ENCODE measurements around the gene EIF2B5.

Gene EIF2B5

GRCh38 chr3:184172681-184173373 lies 37.7 kb downstream of the EIF2B5 start:
- in situ Hi-C loops (cut with MboI; ENCODE audit: low sequenced_read_pairs) = no loop called here

- in situ Hi-C loops (cut with MboI; ENCODE audit: low sequenced_read_pairs) = no loop called here
Measured at GRCh38 chr3:184173374-184173722, 38.2 kb downstream of the EIF2B5 start.

GRCh38 chr3:184174284-184174645 lies 39.1 kb downstream of the EIF2B5 start:
- in situ Hi-C loops (cut with MboI; ENCODE audit: low sequenced_read_pairs) = no loop called here

GRCh38 chr3:184174646-184175492 lies 39.7 kb downstream of the EIF2B5 start, which contains the start of gene AP2M1:
TSS of gene AP2M1 (plus strand) at chr3:184174855. CDS start at chr3:184176994, 2,139 bp downstream.
- in situ Hi-C loops (cut with MboI; ENCODE audit: low sequenced_read_pairs) = no loop called here

GRCh38 chr3:184175506-184175905 lies 40.3 kb downstream of the EIF2B5 start:
- in situ Hi-C loops (cut with MboI; ENCODE audit: low sequenced_read_pairs) = no loop called here

- in situ Hi-C loops (cut with MboI; ENCODE audit: low sequenced_read_pairs) = no loop called here
Measured at GRCh38 chr3:184175981-184176376, 40.8 kb downstream of the EIF2B5 start.

GRCh38 chr3:184176377-184177330 lies 41.5 kb downstream of the EIF2B5 start:
- in situ Hi-C loops (cut with MboI; ENCODE audit: low sequenced_read_pairs) = no loop called here

GRCh38 chr3:184177331-184177731 lies 42.2 kb downstream of the EIF2B5 start:
- in situ Hi-C loops (cut with MboI; ENCODE audit: low sequenced_read_pairs) = no loop called here

GRCh38 chr3:184177767-184178306 lies 42.7 kb downstream of the EIF2B5 start:
- in situ Hi-C loops (cut with MboI; ENCODE audit: low sequenced_read_pairs) = no loop called here

GRCh38 chr3:184178521-184179138 lies 43.5 kb downstream of the EIF2B5 start:
- in situ Hi-C loops (cut with MboI; ENCODE audit: low sequenced_read_pairs) = no loop called here

- in situ Hi-C loops (cut with MboI; ENCODE audit: low sequenced_read_pairs) = no loop called here
Measured at GRCh38 chr3:184180165-184180564, 45.0 kb downstream of the EIF2B5 start.

- in situ Hi-C loops (cut with MboI; ENCODE audit: low sequenced_read_pairs) = no loop called here
Measured at GRCh38 chr3:184181596-184181995, 46.4 kb downstream of the EIF2B5 start.

- in situ Hi-C loops (cut with MboI; ENCODE audit: low sequenced_read_pairs) = no loop called here
Measured at GRCh38 chr3:184183679-184184078, 48.5 kb downstream of the EIF2B5 start.

GRCh38 chr3:184184546-184185230 lies 49.5 kb downstream of the EIF2B5 start:
- in situ Hi-C loops (cut with MboI; ENCODE audit: low sequenced_read_pairs) = no loop called here

GRCh38 chr3:184185461-184186183 lies 50.5 kb downstream of the EIF2B5 start:
- in situ Hi-C loops (cut with MboI; ENCODE audit: low sequenced_read_pairs) = no loop called here

- in situ Hi-C loops (cut with MboI; ENCODE audit: low sequenced_read_pairs) = no loop called here
Measured at GRCh38 chr3:184186184-184186901, 51.2 kb downstream of the EIF2B5 start, which contains the start of gene ABCF3. TSS of gene ABCF3 (plus strand) at chr3:184186199. CDS start at chr3:184186208, 9 bp downstream.

GRCh38 chr3:184186902-184187207 lies 51.7 kb downstream of the EIF2B5 start:
- in situ Hi-C loops (cut with MboI; ENCODE audit: low sequenced_read_pairs) = no loop called here

GRCh38 chr3:184188080-184188479 lies 52.9 kb downstream of the EIF2B5 start:
- in situ Hi-C loops (cut with MboI; ENCODE audit: low sequenced_read_pairs) = no loop called here

- in situ Hi-C loops (cut with MboI; ENCODE audit: low sequenced_read_pairs) = no loop called here
Measured at GRCh38 chr3:184189421-184189820, 54.3 kb downstream of the EIF2B5 start.
